GM23248 (cell line): ENCODE measurements around the gene NAGS. TPM values are rescaled to one million over a fixed set of nuclear protein-coding genes. Genes with fewer than 3 reads are reported as not detected.
A peak's percentile ranks its signal among the peaks of the same experiment; 100 is the strongest.
"Not testable (repeated sequence)": the region's sequence is repeated elsewhere in the genome, so short reads cannot be mapped to it uniquely, and the experiment has no call there.

Experiments
- DNase-seq: peaks from one replicate; pipeline ENCODE4 v3.0.0-alpha.2; 2015
- H2AFZ ChIP-seq: fragments of 200-600 bp; sonication (generic); 2 replicates; pipeline ENCODE4 v1.6.1; 2016; ENCODE audit warnings: antibody characterized with exemption
- H3F3A ChIP-seq: fragments of 200-600 bp; sonication (generic); 2 replicates; pipeline ENCODE4 v1.6.1; 2016; ENCODE audit warnings: mild to moderate bottlenecking, antibody characterized with exemption, mixed run types; ENCODE audit not compliant: insufficient read depth
- H3K27ac ChIP-seq: fragments of 200-600 bp; sonication (generic); 2 replicates; pipeline ENCODE4 v1.5.1; 2016; ENCODE audit warnings: mild to moderate bottlenecking
- H3K27me3 ChIP-seq: fragments of 200-600 bp; sonication (generic); replicated peaks from 2 replicates; pipeline ENCODE4 v1.6.1; 2016; ENCODE audit warnings: mild to moderate bottlenecking; ENCODE audit not compliant: insufficient read depth
- H3K36me3 ChIP-seq: fragments of 200-600 bp; sonication (generic); 2 replicates; pipeline ENCODE4 v1.6.1; 2016; ENCODE audit warnings: low read depth, mild to moderate bottlenecking
- H3K4me1 ChIP-seq: fragments of 200-600 bp; sonication (generic); 2 replicates; pipeline ENCODE4 v1.6.1; 2016; ENCODE audit warnings: mild to moderate bottlenecking; ENCODE audit not compliant: insufficient read depth
- H3K4me2 ChIP-seq: fragments of 200-600 bp; sonication (generic); one replicate; pipeline ENCODE4 v1.6.1; 2016; ENCODE audit warnings: mild to moderate bottlenecking; ENCODE audit not compliant: unreplicated experiment
- H3K4me3 ChIP-seq: fragments of 200-600 bp; sonication (generic); 2 replicates; pipeline ENCODE4 v1.5.1; 2016; ENCODE audit warnings: mild to moderate bottlenecking
- H3K79me2 ChIP-seq: fragments of 200-600 bp; sonication (generic); 2 replicates; pipeline ENCODE4 v1.6.1; 2016; ENCODE audit warnings: mild to moderate bottlenecking; ENCODE audit not compliant: insufficient read depth
- H3K9ac ChIP-seq: fragments of 200-600 bp; sonication (generic); 2 replicates; pipeline ENCODE4 v1.6.1; 2016; ENCODE audit warnings: mild to moderate bottlenecking
- H3K9me2 ChIP-seq: fragments of 200-600 bp; sonication (generic); 2 replicates; pipeline ENCODE4 v1.6.1; 2016; ENCODE audit warnings: mixed run types, mild to moderate bottlenecking, moderate library complexity; ENCODE audit not compliant: insufficient read depth
- H3K9me3 ChIP-seq: fragments of 200-600 bp; sonication (generic); one replicate; pipeline ENCODE4 v1.6.1; 2017; ENCODE audit warnings: low read depth
- H4K20me1 ChIP-seq: fragments of 200-600 bp; sonication (generic); 2 replicates; pipeline ENCODE4 v1.6.0; 2016; ENCODE audit not compliant: insufficient read depth
- EZH2 ChIP-seq: fragments of 200-600 bp; sonication (generic); IDR thresholded peaks from 2 replicates; pipeline ENCODE4 v1.6.1; 2018; ENCODE audit warnings: antibody characterized with exemption, mild to moderate bottlenecking; ENCODE audit not compliant: insufficient read depth, poor library complexity, severe bottlenecking
- EZH2phosphoT487 ChIP-seq: fragments of 200-600 bp; sonication (generic); IDR thresholded peaks from 2 replicates; pipeline ENCODE4 v1.6.1; 2018; ENCODE audit warnings: antibody characterized with exemption, moderate library complexity, mild to moderate bottlenecking, low read depth; ENCODE audit not compliant: insufficient read depth
- WGBS, 2 experiments: methylation state at CpG; one replicate each; pipeline ENCODE4 v1.1.6; 2015 to 2017; ENCODE audit warnings: low lambda C conversion rate in 2 of 2, low coverage in 1 of 2; ENCODE audit errors: missing lambda C conversion rate in 2 of 2; 5-methylcytosine and 5-hydroxymethylcytosine counted together
- in situ Hi-C: fragments of 300-500 bp; cut with MboI; formaldehyde crosslinking; loops from 2 replicates; pipeline ENCODE4 v1.15.0; 2020
- polyA plus RNA-seq: library from polyadenylated mRNA; unstranded; fragments of >200 nt; fragmentation: Nextera tagmentation; extraction: Ambion mirVana; gene quantifications from 2 replicates; pipeline ENCODE4 v1.2.1, GENCODE V29; 2016
- total RNA-seq: library from RNA; depleted of rRNA; stranded (reverse); fragments of >200 nt; shearing (Covaris generic); gene quantifications from 2 replicates; pipeline ENCODE4 v1.2.3, GENCODE V29; 2014

NAGS gene
- total and polyA plus RNA-seq, 2 experiments from 2014 or later: 1.6 to 1.8 TPM

DNA sequence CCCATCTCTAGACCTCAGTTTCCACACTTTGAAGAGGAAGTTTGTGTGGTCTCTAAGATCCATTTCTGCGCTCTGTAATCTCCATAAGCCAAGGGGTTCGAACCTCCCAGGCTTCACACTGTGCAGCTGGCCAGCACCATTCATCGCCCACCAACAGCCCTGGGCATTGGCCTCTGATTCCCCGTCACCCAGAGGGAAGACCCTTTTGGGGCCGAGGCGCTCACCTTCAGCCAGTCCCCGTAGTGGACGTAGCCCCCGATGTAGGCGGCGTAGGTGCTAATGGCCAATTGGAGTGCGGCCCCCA, 9.7 kb downstream of the NAGS start:
- 0 out of 2 replicates have a peak, but pooled peaks cover 6% of the 10 kb centered on the region for H3K4me1 ChIP-seq
- WGBS, 2 experiments: 3% methylated on average over 12 of the region's 12 CpGs
- peak overlapping the region; percentile 100 for H3K4me3 ChIP-seq
- H3K79me2 ChIP-seq: peaks cover 11% of the 10 kb centered on the region
- no peaks in the 10 kb centered on the region for H3F3A ChIP-seq
- DNase-seq: no peak
- peak overlapping the region; percentile 95 for H3K4me2 ChIP-seq
- no peaks in the 10 kb centered on the region for H3K27me3 ChIP-seq
- no peaks in the 10 kb centered on the region for H3K36me3 ChIP-seq
- H3K9me3 ChIP-seq: no peaks in the 10 kb centered on the region
- H2AFZ ChIP-seq: peak overlapping the region; percentile 97
- no peaks in the 10 kb centered on the region for H3K9me2 ChIP-seq
- peak overlapping the region; percentile 65 for H3K27ac ChIP-seq
- no peaks in the 10 kb centered on the region for H4K20me1 ChIP-seq
- in situ Hi-C loops: no loop called here
- peak overlapping the region; percentile 96 for H3K9ac ChIP-seq
- no peak for TF ChIP-seq EZH2phosphoT487

GRCh38 chr17:44014437-44015172, 10.2 kb downstream of the NAGS start, which contains the start of gene TMEM101:
TSS of gene TMEM101 (minus strand) at chr17:44014963. CDS start at chr17:44014952, 11 bp downstream.
- peak; percentile 97 for DNase-seq
- 2% methylated on average over 43 of the region's 43 CpGs for WGBS, 2 experiments
- peak within 1 kb of the TSS; percentile 97 for H2AFZ ChIP-seq
- peak within 1 kb of the TSS; percentile 95 for H3K4me2 ChIP-seq
- TF ChIP-seq EZH2phosphoT487 (no peak), EZH2 (no peak)
- peak within 1 kb of the TSS; percentile 65 for H3K27ac ChIP-seq
- in situ Hi-C loops: no loop called here
- H3K27me3 ChIP-seq: no peaks in the 10 kb centered on the region
- no peaks in the 10 kb centered on the region for H3K9me2 ChIP-seq
- H3K9me3 ChIP-seq: no peaks in the 10 kb centered on the region
- peak within 1 kb of the TSS; percentile 100 for H3K4me3 ChIP-seq
- peaks cover 10% of the 10 kb centered on the region for H3K79me2 ChIP-seq
- H3K36me3 ChIP-seq: no peaks in the 10 kb centered on the region
- 0 out of 2 replicates have a peak, but pooled peaks cover 6% of the 10 kb centered on the region for H3K4me1 ChIP-seq
- H4K20me1 ChIP-seq: no peaks in the 10 kb centered on the region
- no peaks in the 10 kb centered on the region for H3F3A ChIP-seq
- peak within 1 kb of the TSS; percentile 96 for H3K9ac ChIP-seq

DNA sequence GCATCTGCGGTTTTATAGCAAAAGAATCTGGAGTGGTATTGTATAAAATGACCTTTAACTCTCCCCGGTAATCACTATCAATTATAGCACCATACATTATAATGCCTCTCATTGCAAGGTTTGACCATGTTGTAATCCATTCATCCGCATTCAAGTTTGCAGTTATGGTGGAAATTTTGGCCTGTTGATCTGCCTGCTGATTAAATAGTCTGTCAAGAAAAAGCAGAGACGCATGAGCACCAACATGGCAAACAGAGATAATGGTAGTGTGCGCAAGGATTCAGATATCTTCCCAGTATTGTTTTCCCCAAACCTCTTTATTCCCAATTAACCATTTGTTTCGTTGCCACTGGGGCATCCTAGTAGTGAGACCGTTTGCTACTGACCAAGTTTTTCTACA, 16.8 kb downstream of the NAGS start:
- H3K4me3 ChIP-seq, DNase-seq, H3K4me1 ChIP-seq, H3K4me2 ChIP-seq, H3K27ac ChIP-seq, H3K9ac ChIP-seq, in situ Hi-C loops, H3K27me3 ChIP-seq, H3K9me3 ChIP-seq, H3K9me2 ChIP-seq, H3K36me3 ChIP-seq, H4K20me1 ChIP-seq, H2AFZ ChIP-seq, H3K79me2 ChIP-seq: not testable (repeated sequence)
- WGBS, 2 experiments: 98 to 99% methylated on average over 7 of the region's 7 CpGs
- peaks cover 23% of the 10 kb centered on the region for H3F3A ChIP-seq

GRCh38 chr17:44022246-44022645, 17.8 kb downstream of the NAGS start:
- no peak for TF ChIP-seq EZH2phosphoT487
- no peak for TF ChIP-seq EZH2
- no peak for DNase-seq
- Histone ChIP-seq H3K36me3 (no peaks in the 10 kb centered on the region; the same call in 1 of the 2 replicates), H3K4me1 (no peaks in the 10 kb centered on the region), H3K9ac (no peak overlapping the region), H3K9me2 (no peaks in the 10 kb centered on the region), H3K27me3 (no peaks in the 10 kb centered on the region), H4K20me1 (no peaks in the 10 kb centered on the region), H3K4me2 (no peak overlapping the region), H3F3A (peaks cover 23% of the 10 kb centered on the region), H3K4me3 (no peak overlapping the region), H3K79me2 (peaks cover 4% of the 10 kb centered on the region; the same call in 1 of the 2 replicates), H3K9me3 (no peaks in the 10 kb centered on the region), H2AFZ (no peak overlapping the region), H3K27ac (no peak overlapping the region)
- in situ Hi-C loops: no loop called here
- 95 to 97% methylated on average over 2 of the region's 2 CpGs for WGBS, 2 experiments
